K562 (cell line): ENCODE data around the gene TBXAS1. TPM values are rescaled to one million over a fixed set of nuclear protein-coding genes. Genes with fewer than 3 reads are reported as not detected.
A peak's percentile ranks its signal among the peaks of the same experiment; 100 is the strongest.

Source experiments
- ATAC-seq: fragments of 200-7000 bp; cut with Tn5 transposase; 3 replicates; pipeline ENCODE4 v1.9.1; 2020; ENCODE audit warnings: moderate library complexity
- BruUV-seq: library from RNA; stranded (reverse); fragments of 400-500 nt; replicated peaks from 2 replicates; lab custom pipeline; 2021; lab: Mats Ljungman, UMichigan
- CTCF ChIA-PET: fragments of 300-600 bp; formaldehyde crosslinking; extraction: SDS; loops from one replicate; lab custom pipeline; 2021; ENCODE audit warnings: low intra/inter-chr PET ratio; lab: Yijun Ruan, JAX
- POLR2A ChIA-PET: fragments of 300-600, 350-650 bp; sonication (Branson Sonifier 250); formaldehyde crosslinking; extraction: SDS; loops from one replicate; lab custom pipeline; 2021; ENCODE audit warnings: antibody characterized with exemption, inconsistent platforms; lab: Yijun Ruan, JAX
- DNase-seq, 4 experiments: peaks; one replicate each; pipeline versions ENCODE4 v3.0.0 to v3.0.0-alpha.2; 2011 to 2018; ENCODE audit warnings: low spot score in 3 of 4, mixed read lengths in 3 of 4; ENCODE audit errors: extremely low read depth in 1 of 4
- FAIRE-seq: peaks from 2 replicates; lab custom pipeline; 2011; peaks lifted over from hg19 to GRCh38; lab: Jason Lieb, UNC
- H2AFZ ChIP-seq: 2 replicates; pipeline ENCODE4 v1.6.0; 2011; ENCODE audit warnings: low read depth, low read length, control low read depth, inconsistent platforms
- H3K27ac ChIP-seq: fragments of 200-600 bp; 3 replicates; pipeline ENCODE4 v1.8.0; 2011; ENCODE audit warnings: low read depth, mild to moderate bottlenecking, control low read depth, inconsistent platforms, low read length, moderate library complexity, mixed read lengths; ENCODE audit errors: extremely low read depth
- H3K27me3 ChIP-seq, 2 experiments: fragments of 300-600 bp in 1 of 2; 2 replicates in 1 of 2; 3 replicates in 1 of 2; pipeline versions ENCODE4 v1.6.0 to v1.8.0; 2011; ENCODE audit warnings: inconsistent platforms in 2 of 2, low read length in 2 of 2, mild to moderate bottlenecking in 1 of 2, mixed read lengths in 1 of 2, moderate library complexity in 1 of 2; ENCODE audit not compliant: control insufficient read depth in 2 of 2, insufficient read depth in 2 of 2
- H3K36me3 ChIP-seq: fragments of 300-600 bp; 3 replicates; pipeline ENCODE4 v1.8.0; 2011; ENCODE audit warnings: mild to moderate bottlenecking, low read length, inconsistent platforms; ENCODE audit not compliant: control insufficient read depth, insufficient read depth
- H3K4me1 ChIP-seq, 2 experiments: fragments of 200-600 bp in 1 of 2; replicated peaks in 1 of 2; 2 replicates in 1 of 2; 3 replicates in 1 of 2; pipeline versions ENCODE4 v1.5.1 to v1.8.0; 2011; ENCODE audit warnings: inconsistent platforms in 2 of 2, low read length in 2 of 2, mild to moderate bottlenecking in 1 of 2, mixed read lengths in 1 of 2, moderate library complexity in 1 of 2; ENCODE audit not compliant: control insufficient read depth in 2 of 2, insufficient read depth in 2 of 2
- H3K4me2 ChIP-seq: 2 replicates; pipeline ENCODE4 v1.6.1; 2011; ENCODE audit warnings: low read length, control low read depth, inconsistent platforms, mixed read lengths; ENCODE audit not compliant: insufficient read depth
- H3K4me3 ChIP-seq: fragments of 200-600 bp; sonication (generic), shearing (Covaris generic); 2 replicates; pipeline ENCODE4 v1.5.1; 2016; ENCODE audit warnings: control low read depth, inconsistent platforms
- H3K79me2 ChIP-seq: fragments of 200-600 bp; 3 replicates; pipeline ENCODE4 v1.8.0; 2011; ENCODE audit warnings: low read length, inconsistent platforms; ENCODE audit not compliant: control insufficient read depth, insufficient read depth
- H3K9ac ChIP-seq, 2 experiments: 2 replicates each; pipeline versions ENCODE4 v1.6.0 to v1.6.1; 2011; ENCODE audit warnings: low read depth in 2 of 2, low read length in 2 of 2, control low read depth in 1 of 2, inconsistent platforms in 1 of 2, mild to moderate bottlenecking in 1 of 2, mixed read lengths in 1 of 2; ENCODE audit not compliant: insufficient read depth in 1 of 2
- H3K9me1 ChIP-seq: one replicate; pipeline ENCODE4 v1.6.0; 2011; ENCODE audit warnings: inconsistent platforms, mild to moderate bottlenecking, low read length, moderate library complexity; ENCODE audit not compliant: control insufficient read depth, insufficient read depth
- H3K9me3 ChIP-seq: replicated peaks from 2 replicates; pipeline ENCODE4 v1.5.1; 2011; ENCODE audit warnings: low read depth, low read length, inconsistent platforms; ENCODE audit not compliant: control insufficient read depth, insufficient read depth
- H4K20me1 ChIP-seq: replicated peaks from 2 replicates; pipeline ENCODE4 v1.6.1; 2011; ENCODE audit warnings: low read length, inconsistent platforms, mixed read lengths; ENCODE audit not compliant: control insufficient read depth, insufficient read depth
- DIDO1 ChIP-seq: fragments of 450-650 bp; IDR thresholded peaks from 2 replicates; pipeline ENCODE4 v1.6.1; 2016; ENCODE audit warnings: low read depth, missing biosample characterization, missing genetic modification characterization
- ELF1 ChIP-seq: fragments of 200-800 bp; sonication (Bioruptor generic); IDR thresholded peaks from 2 replicates; pipeline ENCODE4 v1.6.1; 2016; ENCODE audit warnings: missing genetic modification characterization, missing compliant biosample characterization
- JUN ChIP-seq, 2 experiments: sonication (generic) in 1 of 2; formaldehyde crosslinking in 1 of 2; IDR thresholded peaks; 2 replicates each; pipeline versions ENCODE4 v1.6.1 to v1.8.0; 2012 to 2022; ENCODE audit warnings: borderline replicate concordance in 2 of 2, mild to moderate bottlenecking in 2 of 2, improper control_type of control experiment in 1 of 2, low read depth in 1 of 2, low read length in 1 of 2, missing genetic modification reagents in 1 of 2
- KAT7 ChIP-seq: sonication (generic); formaldehyde crosslinking; IDR thresholded peaks from 2 replicates; pipeline ENCODE4 v1.8.0; 2022; ENCODE audit warnings: missing genetic modification reagents, mild to moderate bottlenecking, borderline replicate concordance
- KHSRP ChIP-seq: fragments of 450-650 bp; IDR thresholded peaks from 2 replicates; pipeline ENCODE4 v1.6.1; 2017
- PYGO2 ChIP-seq: fragments of 450-650 bp; IDR thresholded peaks from 2 replicates; pipeline ENCODE4 v1.6.1; 2016; ENCODE audit warnings: mild to moderate bottlenecking, missing genetic modification characterization, moderate library complexity, missing compliant biosample characterization
- SIN3B ChIP-seq: fragments of 450-650 bp; IDR thresholded peaks from 2 replicates; pipeline ENCODE4 v1.6.1; 2017; ENCODE audit warnings: low read depth, mild to moderate bottlenecking, moderate library complexity
- SRSF9 ChIP-seq: fragments of 200-400 bp; formaldehyde crosslinking; IDR thresholded peaks from 2 replicates; pipeline ENCODE4 v1.6.1; 2017; ENCODE audit warnings: low read depth, low read length, borderline replicate concordance
- TRIM28 ChIP-seq: fragments of 450-650 bp; IDR thresholded peaks from 2 replicates; pipeline ENCODE4 v1.6.1; 2017
- ZNF175 ChIP-seq: fragments of 200-800 bp; sonication (Bioruptor generic); IDR thresholded peaks from 2 replicates; pipeline ENCODE4 v1.6.1; 2016; ENCODE audit warnings: low read depth, mild to moderate bottlenecking, missing genetic modification characterization, missing compliant biosample characterization
- ZNF212 ChIP-seq: fragments of 450-650 bp; formaldehyde crosslinking; IDR thresholded peaks from 2 replicates; pipeline ENCODE4 v1.4.0; 2020; ENCODE audit warnings: mild to moderate bottlenecking
- ZSCAN29 ChIP-seq: fragments of 450-650 bp; IDR thresholded peaks from 2 replicates; pipeline ENCODE4 v1.6.1; 2017
- WGBS: fragments of 100-300 bp; shearing (Covaris generic); methylation state at CpG from one replicate; pipeline ENCODE4 v1.1.6; 2016; ENCODE audit warnings: low coverage, mixed read lengths; ENCODE audit not compliant: insufficient coverage; ENCODE audit errors: missing lambda C conversion rate; 5-methylcytosine and 5-hydroxymethylcytosine counted together
- in situ Hi-C: fragments of 300-500 bp; cut with MboI; formaldehyde crosslinking; loops from 4 replicates; pipeline ENCODE4 v1.15.0; 2018; ENCODE audit warnings: inconsistent platforms, mixed read lengths
- intact Hi-C: fragments of 100-400 bp; cut with micrococcal nuclease; formaldehyde crosslinking; loops from 2 replicates; pipeline ENCODE4 v1.14.2; 2022
- polyA plus RNA-seq, 8 experiments: library from polyadenylated mRNA; depleted of rRNA in 4 of 8; stranded (reverse) in 5 of 8; unstranded in 3 of 8; fragments of >200 nt; fragmentation: Nextera tagmentation in 2 of 8; fragmentation: Illumina TruSeq in 1 of 8; extraction: Ambion mirVana in 2 of 8; extraction: Trizol in 1 of 8; gene quantifications; 2 replicates each; pipeline versions ENCODE4 v1.2.1 to v1.2.3, GENCODE V29; 2011 to 2014; ENCODE audit warnings: inconsistent platforms in 1 of 8, missing spikeins in 1 of 8
- total RNA-seq, 7 experiments: library from RNA; depleted of rRNA in 6 of 7; stranded (reverse); fragments of >200 nt in 6 of 7; fragmentation: Illumina TruSeq in 2 of 7; extraction: Trizol in 2 of 7; gene quantifications; 2 replicates each; pipeline versions ENCODE4 v1.2.1 to v1.2.3, GENCODE V29; 2011 to 2021; ENCODE audit warnings: low replicate concordance in 1 of 7
- TF ChIP-seq, protein P1 (sequence below): IDR thresholded peaks from 2 replicates; pipeline ENCODE4 v1.6.1; 2011; ENCODE audit warnings: borderline replicate concordance, low read depth, mild to moderate bottlenecking, moderate library complexity, low read length; ENCODE audit not compliant: insufficient read depth, poor library complexity, severe bottlenecking
- TF ChIP-seq, protein P2 (sequence below), 2 experiments: fragments of 450-650 bp; conservative IDR thresholded peaks; 2 replicates each; pipeline ENCODE4 v1.6.1; 2017; ENCODE audit warnings: mild to moderate bottlenecking in 2 of 2, moderate library complexity in 2 of 2

Gene TBXAS1
- total and polyA plus RNA-seq, 9 of the 15 experiments (the other 6 are each of a cell fraction or from before 2014, with no cell fraction given) = 1.1 to 8.3 (median 1.9) TPM

DNA sequence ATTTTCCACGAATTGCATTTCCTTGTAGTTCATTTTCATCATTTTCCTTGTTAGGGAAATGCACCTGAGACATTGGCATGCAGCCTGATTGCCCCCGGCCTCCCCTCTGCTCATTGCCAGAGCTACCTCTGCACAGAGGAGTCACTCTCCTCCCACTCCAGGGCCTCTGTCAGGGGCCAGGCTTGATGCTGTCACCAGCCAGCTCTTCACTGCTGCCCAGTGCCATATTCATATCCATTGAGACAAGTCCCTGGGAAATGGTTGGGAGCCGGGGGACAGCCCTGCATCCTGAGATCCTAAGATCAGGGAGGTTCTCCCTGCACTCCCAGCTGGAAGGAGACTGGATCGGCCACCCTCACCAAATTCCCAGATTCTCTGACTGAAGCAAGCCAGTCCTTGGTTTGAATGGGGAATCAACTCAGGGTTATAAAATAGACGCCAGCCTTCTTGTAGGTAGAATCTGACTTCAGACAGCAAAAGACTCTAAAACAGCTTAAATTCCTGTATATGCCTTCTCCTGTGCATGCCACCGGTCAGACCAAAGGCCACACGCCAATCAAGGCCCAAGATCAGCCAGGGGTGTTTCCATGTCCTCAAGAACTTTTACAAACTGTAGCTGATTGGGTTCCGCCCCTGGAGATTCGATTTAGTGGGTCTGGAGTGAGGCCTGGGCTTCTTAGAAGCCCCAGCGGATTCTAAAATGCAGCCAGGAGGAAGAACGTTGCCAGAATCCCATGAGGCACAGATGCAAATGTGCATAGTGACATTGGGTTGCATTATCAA, 147.2 kb downstream of the TBXAS1 start (continued):
- TF ChIP-seq, protein P1, sequence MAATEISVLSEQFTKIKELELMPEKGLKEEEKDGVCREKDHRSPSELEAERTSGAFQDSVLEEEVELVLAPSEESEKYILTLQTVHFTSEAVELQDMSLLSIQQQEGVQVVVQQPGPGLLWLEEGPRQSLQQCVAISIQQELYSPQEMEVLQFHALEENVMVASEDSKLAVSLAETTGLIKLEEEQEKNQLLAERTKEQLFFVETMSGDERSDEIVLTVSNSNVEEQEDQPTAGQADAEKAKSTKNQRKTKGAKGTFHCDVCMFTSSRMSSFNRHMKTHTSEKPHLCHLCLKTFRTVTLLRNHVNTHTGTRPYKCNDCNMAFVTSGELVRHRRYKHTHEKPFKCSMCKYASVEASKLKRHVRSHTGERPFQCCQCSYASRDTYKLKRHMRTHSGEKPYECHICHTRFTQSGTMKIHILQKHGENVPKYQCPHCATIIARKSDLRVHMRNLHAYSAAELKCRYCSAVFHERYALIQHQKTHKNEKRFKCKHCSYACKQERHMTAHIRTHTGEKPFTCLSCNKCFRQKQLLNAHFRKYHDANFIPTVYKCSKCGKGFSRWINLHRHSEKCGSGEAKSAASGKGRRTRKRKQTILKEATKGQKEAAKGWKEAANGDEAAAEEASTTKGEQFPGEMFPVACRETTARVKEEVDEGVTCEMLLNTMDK = no peak
- TF ChIP-seq SRSF9 = no peak
- TF ChIP-seq, all 486 proteins: peak for 22

DNA sequence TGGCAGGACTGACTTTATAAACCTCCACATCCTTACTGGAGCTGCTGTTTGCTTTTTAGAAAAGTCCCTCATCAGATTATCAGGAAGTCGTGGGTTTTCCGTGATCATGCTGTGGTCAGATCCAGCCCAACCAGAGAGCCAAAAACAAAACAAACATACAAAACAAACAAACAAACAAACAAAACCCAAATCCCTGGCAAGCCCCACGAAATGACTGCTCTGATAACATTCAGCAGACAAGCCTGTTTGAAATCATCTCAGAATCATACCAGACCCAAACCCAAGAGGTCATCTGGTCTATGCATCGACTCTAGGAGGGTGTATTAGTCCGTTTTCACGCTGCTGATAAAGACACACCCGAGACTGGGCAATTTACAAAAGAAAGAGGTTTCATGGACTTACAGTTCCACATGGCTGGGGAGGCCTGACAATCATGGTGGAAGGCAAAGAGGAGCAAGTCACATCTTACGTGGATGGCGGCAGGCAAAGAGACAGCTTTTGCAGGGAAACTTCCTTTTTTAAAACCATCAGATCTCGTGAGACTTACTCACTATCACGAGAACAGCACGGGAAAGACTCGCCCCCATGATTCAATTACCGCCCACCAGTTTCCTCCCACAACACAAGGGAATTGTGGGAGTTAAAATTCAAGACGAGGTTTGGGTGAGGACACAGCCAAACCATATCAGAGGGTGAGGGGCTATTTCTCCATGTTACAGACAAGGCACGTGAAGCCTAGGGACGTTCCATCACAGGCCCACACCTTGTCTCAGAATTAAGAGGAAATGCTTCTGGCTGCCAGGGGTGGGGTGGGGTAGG, 148.0 kb downstream of the TBXAS1 start:
- H3K9me3 ChIP-seq = peaks cover 2% of the 10 kb centered on the region; the same call in 1 of the 2 replicates
- POLR2A ChIA-PET = interaction anchor here (0.5 to 5.8 kb wide), 23 partner anchors 8 to 488 kb away, joined by 3 to 76 read pairs (median 5); no protein-coding TSS in a partner anchor
- H3K79me2 ChIP-seq = peaks cover 38% of the 10 kb centered on the region
- peak overlapping the region; percentile 98 for H2AFZ ChIP-seq
- peak; percentile 87 for FAIRE-seq
- peak; percentile 51 to 86 (median 55) for DNase-seq
- peaks cover 26% of the 10 kb centered on the region for H3K36me3 ChIP-seq
- peak; percentile 78 for ATAC-seq
- intact Hi-C loops (loop anchor here (2.0 kb wide), 2 partner anchors 60 to 72 kb away; no protein-coding TSS in a partner anchor), in situ Hi-C loops (no loop called here)
- peaks cover 3% of the 10 kb centered on the region for H3K9me1 ChIP-seq
- H3K27me3 ChIP-seq = no peaks in the 10 kb centered on the region
- peak overlapping the region; percentile 56 to 75; a peak in 3 of 4 replicates for H3K9ac ChIP-seq
- peaks cover 2% of the 10 kb centered on the region; the same call in 1 of the 2 replicates for H4K20me1 ChIP-seq
- peak overlapping the region; percentile 46 for H3K4me3 ChIP-seq
- WGBS = 11% methylated on average over 17 of the region's 17 CpGs
- peak overlapping the region; percentile 83 for H3K4me2 ChIP-seq
- CTCF ChIA-PET = interaction anchor here (0.6 kb wide), 1 partner anchor 1466 kb away, joined by 3 read pairs; no protein-coding TSS in a partner anchor
- TSS peak; percentile 78 for BruUV-seq
- H3K4me1 ChIP-seq = peaks cover 8 to 28% of the 10 kb centered on the region in 2 experiments; a peak in 4 of 5 replicates
- peak overlapping the region; percentile 54 for H3K27ac ChIP-seq
- TF ChIP-seq ZNF212 (CRISPR knock-in tag) (no peak), DIDO1 (tag) (0 out of 2 replicates have a peak, but pooled peaks have one; percentile 48), KHSRP (peak; percentile 65), KAT7 (peak; percentile 91; the same call in 1 of the 2 replicates), PYGO2 (no peak), ZNF175 (CRISPR knock-in tag) (0 out of 2 replicates have a peak, but pooled peaks have one; percentile 35), TRIM28 (0 out of 2 replicates have a peak, but pooled peaks have one; percentile 48), ZSCAN29 (no peak), ELF1 (tag) (peak; percentile 50), JUN (IDR thresholded peaks at IDR 0.05; ENCODE audit: borderline replicate concordance, low read depth, low read length) (no peak), JUN (CRISPR knock-in tag; IDR thresholded peaks at IDR 0.05; ENCODE audit: borderline replicate concordance) (no peak), SIN3B (no peak)
- TF ChIP-seq, protein P2, sequence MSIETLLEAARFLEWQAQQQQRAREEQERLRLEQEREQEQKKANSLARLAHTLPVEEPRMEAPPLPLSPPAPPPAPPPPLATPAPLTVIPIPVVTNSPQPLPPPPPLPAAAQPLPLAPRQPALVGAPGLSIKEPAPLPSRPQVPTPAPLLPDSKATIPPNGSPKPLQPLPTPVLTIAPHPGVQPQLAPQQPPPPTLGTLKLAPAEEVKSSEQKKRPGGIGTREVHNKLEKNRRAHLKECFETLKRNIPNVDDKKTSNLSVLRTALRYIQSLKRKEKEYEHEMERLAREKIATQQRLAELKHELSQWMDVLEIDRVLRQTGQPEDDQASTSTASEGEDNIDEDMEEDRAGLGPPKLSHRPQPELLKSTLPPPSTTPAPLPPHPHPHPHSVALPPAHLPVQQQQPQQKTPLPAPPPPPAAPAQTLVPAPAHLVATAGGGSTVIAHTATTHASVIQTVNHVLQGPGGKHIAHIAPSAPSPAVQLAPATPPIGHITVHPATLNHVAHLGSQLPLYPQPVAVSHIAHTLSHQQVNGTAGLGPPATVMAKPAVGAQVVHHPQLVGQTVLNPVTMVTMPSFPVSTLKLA (conservative IDR thresholded peaks at IDR 0.05) = peak in 1 of 2 experiments; percentile 70; a peak in 3 of 4 replicates
